ENCODE measurements around the gene CEACAM3.

DNA sequence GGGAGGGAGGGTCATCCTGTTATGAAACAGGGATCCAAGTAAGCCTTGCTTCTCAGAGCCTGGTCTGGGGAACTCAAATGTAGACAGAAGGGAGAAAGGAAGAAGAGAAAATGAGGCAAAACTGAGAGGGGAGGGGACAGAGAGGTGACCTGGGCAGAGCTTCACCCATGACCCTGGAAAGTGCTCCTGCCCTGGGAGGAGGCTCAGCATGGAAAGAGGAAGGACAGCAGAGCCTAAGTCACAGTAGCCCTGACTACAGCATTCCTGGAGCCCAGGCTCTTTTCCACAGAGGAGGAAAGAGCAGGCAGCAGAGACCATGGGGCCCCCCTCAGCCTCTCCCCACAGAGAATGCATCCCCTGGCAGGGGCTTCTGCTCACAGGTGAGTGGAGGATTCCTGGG lies at the start of gene CEACAM3:
- TF ChIP-seq POLR2A (IDR thresholded peaks at IDR 0.05) (no peak), POLR2AphosphoS5 (IDR thresholded peaks at IDR 0.05) (no peak)
- TF ChIP-seq, protein P1, sequence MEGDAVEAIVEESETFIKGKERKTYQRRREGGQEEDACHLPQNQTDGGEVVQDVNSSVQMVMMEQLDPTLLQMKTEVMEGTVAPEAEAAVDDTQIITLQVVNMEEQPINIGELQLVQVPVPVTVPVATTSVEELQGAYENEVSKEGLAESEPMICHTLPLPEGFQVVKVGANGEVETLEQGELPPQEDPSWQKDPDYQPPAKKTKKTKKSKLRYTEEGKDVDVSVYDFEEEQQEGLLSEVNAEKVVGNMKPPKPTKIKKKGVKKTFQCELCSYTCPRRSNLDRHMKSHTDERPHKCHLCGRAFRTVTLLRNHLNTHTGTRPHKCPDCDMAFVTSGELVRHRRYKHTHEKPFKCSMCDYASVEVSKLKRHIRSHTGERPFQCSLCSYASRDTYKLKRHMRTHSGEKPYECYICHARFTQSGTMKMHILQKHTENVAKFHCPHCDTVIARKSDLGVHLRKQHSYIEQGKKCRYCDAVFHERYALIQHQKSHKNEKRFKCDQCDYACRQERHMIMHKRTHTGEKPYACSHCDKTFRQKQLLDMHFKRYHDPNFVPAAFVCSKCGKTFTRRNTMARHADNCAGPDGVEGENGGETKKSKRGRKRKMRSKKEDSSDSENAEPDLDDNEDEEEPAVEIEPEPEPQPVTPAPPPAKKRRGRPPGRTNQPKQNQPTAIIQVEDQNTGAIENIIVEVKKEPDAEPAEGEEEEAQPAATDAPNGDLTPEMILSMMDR (IDR thresholded peaks at IDR 0.05) = no peak
